Astrocyte (in vitro differentiated cells and primary cell): ENCODE results near the gene FRMD4A. TPM values are rescaled to one million over a fixed set of nuclear protein-coding genes. Genes with fewer than 3 reads are reported as not detected.

Experiments
- DNase-seq: peaks from one replicate; pipeline ENCODE4 v3.0.0-alpha.2; 2010; ENCODE audit warnings: low read depth
- FAIRE-seq: peaks from 2 replicates; lab custom pipeline; 2011; peaks lifted over from hg19 to GRCh38; lab: Jason Lieb, UNC
- H2AFZ ChIP-seq: 2 replicates; pipeline ENCODE4 v1.6.0; 2012; ENCODE audit warnings: low read depth, low read length, inconsistent platforms
- H3K27ac ChIP-seq: 2 replicates; pipeline ENCODE4 v1.5.1; 2011; ENCODE audit warnings: low read depth, low read length, inconsistent platforms
- H3K27me3 ChIP-seq: 2 replicates; pipeline ENCODE4 v1.6.0; 2011; ENCODE audit warnings: low read length, inconsistent platforms; ENCODE audit not compliant: insufficient read depth
- H3K36me3 ChIP-seq: 2 replicates; pipeline ENCODE4 v1.5.1; 2011; ENCODE audit warnings: low read length, inconsistent platforms; ENCODE audit not compliant: insufficient read depth
- H3K4me1 ChIP-seq: 2 replicates; pipeline ENCODE4 v1.5.1; 2011; ENCODE audit warnings: low read length, inconsistent platforms; ENCODE audit not compliant: insufficient read depth
- H3K4me2 ChIP-seq: 2 replicates; pipeline ENCODE4 v1.6.0; 2012; ENCODE audit warnings: low read length, inconsistent platforms
- H3K4me3 ChIP-seq: 2 replicates; pipeline ENCODE4 v1.5.1; 2011; ENCODE audit warnings: low read depth, mild to moderate bottlenecking, low read length, inconsistent platforms; ENCODE audit not compliant: insufficient read depth
- H3K79me2 ChIP-seq: 2 replicates; pipeline ENCODE4 v1.6.0; 2012; ENCODE audit warnings: mild to moderate bottlenecking, low read length, inconsistent platforms; ENCODE audit not compliant: insufficient read depth
- H3K9ac ChIP-seq: 2 replicates; pipeline ENCODE4 v1.6.0; 2012; ENCODE audit warnings: mild to moderate bottlenecking, low read length, inconsistent platforms
- H3K9me3 ChIP-seq: 2 replicates; pipeline ENCODE4 v1.5.1; 2012; ENCODE audit warnings: low read depth, mild to moderate bottlenecking, low read length, inconsistent platforms; ENCODE audit not compliant: insufficient read depth
- H4K20me1 ChIP-seq: 2 replicates; pipeline ENCODE4 v1.6.0; 2012; ENCODE audit warnings: low read length, inconsistent platforms; ENCODE audit not compliant: insufficient read depth
- H3K27ac Mint-ChIP-seq: one replicate; pipeline ENCODE4 v1.8.0; 2021; ENCODE audit warnings: mild to moderate bottlenecking, mixed read lengths; ENCODE audit not compliant: unreplicated experiment
- H3K27me3 Mint-ChIP-seq: one replicate; pipeline ENCODE4 v1.8.0; 2021; ENCODE audit warnings: low read depth, mixed read lengths; ENCODE audit not compliant: unreplicated experiment
- H3K36me3 Mint-ChIP-seq: one replicate; pipeline ENCODE4 v1.8.0; 2021; ENCODE audit warnings: low read depth, mixed read lengths; ENCODE audit not compliant: unreplicated experiment
- H3K4me1 Mint-ChIP-seq: one replicate; pipeline ENCODE4 v1.8.0; 2021; ENCODE audit warnings: low read depth, mixed read lengths; ENCODE audit not compliant: unreplicated experiment
- H3K4me3 Mint-ChIP-seq: one replicate; pipeline ENCODE4 v1.8.0; 2021; ENCODE audit warnings: mild to moderate bottlenecking, moderate library complexity, mixed read lengths; ENCODE audit not compliant: unreplicated experiment
- H3K9me3 Mint-ChIP-seq: one replicate; pipeline ENCODE4 v1.8.0; 2021; ENCODE audit warnings: mild to moderate bottlenecking, mixed read lengths; ENCODE audit not compliant: unreplicated experiment
- EZH2 ChIP-seq: IDR thresholded peaks from 2 replicates; pipeline ENCODE4 v1.6.1; 2012; ENCODE audit warnings: mild to moderate bottlenecking, low read length, inconsistent platforms; ENCODE audit not compliant: insufficient read depth
- total RNA-seq: library from RNA; stranded (reverse); gene quantifications from 2 replicates; pipeline ENCODE4 v1.2.1, GENCODE V29; 2021
- TF ChIP-seq, protein P1 (sequence below): IDR thresholded peaks from 2 replicates; pipeline ENCODE4 v1.5.1; 2011; ENCODE audit warnings: low read depth, mild to moderate bottlenecking, inconsistent platforms, low read length, moderate library complexity; ENCODE audit not compliant: insufficient read depth

FRMD4A gene
- total RNA-seq, 1 donor from 2014 or later = 82.5 TPM

- FAIRE-seq = no peak
Observed at GRCh38 chr10:14262836-14263425, 67.8 kb downstream of the FRMD4A start.

GRCh38 chr10:14261336-14261735 lies 69.4 kb downstream of the FRMD4A start:
- FAIRE-seq (no peak), DNase-seq (no peak)
- no peaks in the 10 kb centered on the region for H3K36me3 Mint-ChIP-seq
- H3K4me1 Mint-ChIP-seq = peaks cover 8% of the 10 kb centered on the region
- Histone ChIP-seq H3K4me3 (no peak overlapping the region), H3K4me1 (peaks cover 4% of the 10 kb centered on the region), H3K27ac (no peak overlapping the region), H3K4me2 (no peak overlapping the region), H3K9ac (no peak overlapping the region), H3K27me3 (peaks cover 4% of the 10 kb centered on the region), H2AFZ (no peak overlapping the region), H3K9me3 (no peaks in the 10 kb centered on the region), H4K20me1 (no peaks in the 10 kb centered on the region), H3K79me2 (no peaks in the 10 kb centered on the region), H3K36me3 (no peaks in the 10 kb centered on the region)
- no peak for TF ChIP-seq EZH2
- no peak overlapping the region for H3K4me3 Mint-ChIP-seq
- no peak overlapping the region for H3K27ac Mint-ChIP-seq
- peaks cover 8% of the 10 kb centered on the region for H3K27me3 Mint-ChIP-seq
- H3K9me3 Mint-ChIP-seq = no peaks in the 10 kb centered on the region

More at GRCh38 chr10:14262836-14263425, 67.8 kb downstream of the FRMD4A start:
- H3K36me3 ChIP-seq = no peaks in the 10 kb centered on the region
- H3K4me3 Mint-ChIP-seq = no peak overlapping the region
- no peak overlapping the region for H3K4me2 ChIP-seq
- peaks cover 4% of the 10 kb centered on the region for H3K27me3 ChIP-seq
- no peaks in the 10 kb centered on the region for H3K9me3 Mint-ChIP-seq
- no peak for TF ChIP-seq EZH2
- TF ChIP-seq, protein P1, sequence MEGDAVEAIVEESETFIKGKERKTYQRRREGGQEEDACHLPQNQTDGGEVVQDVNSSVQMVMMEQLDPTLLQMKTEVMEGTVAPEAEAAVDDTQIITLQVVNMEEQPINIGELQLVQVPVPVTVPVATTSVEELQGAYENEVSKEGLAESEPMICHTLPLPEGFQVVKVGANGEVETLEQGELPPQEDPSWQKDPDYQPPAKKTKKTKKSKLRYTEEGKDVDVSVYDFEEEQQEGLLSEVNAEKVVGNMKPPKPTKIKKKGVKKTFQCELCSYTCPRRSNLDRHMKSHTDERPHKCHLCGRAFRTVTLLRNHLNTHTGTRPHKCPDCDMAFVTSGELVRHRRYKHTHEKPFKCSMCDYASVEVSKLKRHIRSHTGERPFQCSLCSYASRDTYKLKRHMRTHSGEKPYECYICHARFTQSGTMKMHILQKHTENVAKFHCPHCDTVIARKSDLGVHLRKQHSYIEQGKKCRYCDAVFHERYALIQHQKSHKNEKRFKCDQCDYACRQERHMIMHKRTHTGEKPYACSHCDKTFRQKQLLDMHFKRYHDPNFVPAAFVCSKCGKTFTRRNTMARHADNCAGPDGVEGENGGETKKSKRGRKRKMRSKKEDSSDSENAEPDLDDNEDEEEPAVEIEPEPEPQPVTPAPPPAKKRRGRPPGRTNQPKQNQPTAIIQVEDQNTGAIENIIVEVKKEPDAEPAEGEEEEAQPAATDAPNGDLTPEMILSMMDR = no peak
- no peak overlapping the region for H3K9ac ChIP-seq
- no peak for DNase-seq
- H3K27ac ChIP-seq = no peak overlapping the region
- peaks cover 8% of the 10 kb centered on the region for H3K27me3 Mint-ChIP-seq
- no peaks in the 10 kb centered on the region for H3K36me3 Mint-ChIP-seq
- no peak overlapping the region for H3K4me3 ChIP-seq
- no peaks in the 10 kb centered on the region for H3K9me3 ChIP-seq
- H3K4me1 ChIP-seq = peaks cover 4% of the 10 kb centered on the region
- peaks cover 8% of the 10 kb centered on the region for H3K4me1 Mint-ChIP-seq
- no peaks in the 10 kb centered on the region for H4K20me1 ChIP-seq
- H3K27ac Mint-ChIP-seq = no peak overlapping the region
- no peak overlapping the region for H2AFZ ChIP-seq
- H3K79me2 ChIP-seq = no peaks in the 10 kb centered on the region

GRCh38 chr10:14259696-14260566 lies 70.8 kb downstream of the FRMD4A start:
- Histone ChIP-seq H3K27ac (no peak overlapping the region), H3K27me3 (peaks cover 4% of the 10 kb centered on the region), H3K4me1 (peaks cover 4% of the 10 kb centered on the region), H2AFZ (no peak overlapping the region), H3K9me3 (no peaks in the 10 kb centered on the region), H3K4me2 (no peak overlapping the region), H3K79me2 (no peaks in the 10 kb centered on the region), H3K4me3 (no peak overlapping the region), H4K20me1 (no peaks in the 10 kb centered on the region), H3K36me3 (no peaks in the 10 kb centered on the region), H3K9ac (no peak overlapping the region)
- peak overlapping the region; percentile 61 for H3K27ac Mint-ChIP-seq
- TF ChIP-seq EZH2 = no peak
- TF ChIP-seq, protein P1 = no peak
- peaks cover 10% of the 10 kb centered on the region for H3K4me1 Mint-ChIP-seq
- FAIRE-seq (no peak), DNase-seq (peak; percentile 79)
- H3K4me3 Mint-ChIP-seq = no peak overlapping the region
- no peaks in the 10 kb centered on the region for H3K9me3 Mint-ChIP-seq
- peaks cover 8% of the 10 kb centered on the region for H3K27me3 Mint-ChIP-seq
- H3K36me3 Mint-ChIP-seq = no peaks in the 10 kb centered on the region
